AG04450 (cell line): ENCODE results near the gene COBL. TPM values are rescaled to one million over a fixed set of nuclear protein-coding genes. Genes with fewer than 3 reads are reported as not detected.

Experiments used
- CTCF ChIA-PET: fragments of 300-600, 350-600 bp; formaldehyde crosslinking; extraction: SDS; loops from one replicate; lab custom pipeline; 2022; ENCODE audit warnings: antibody characterized with exemption, inconsistent platforms; lab: Charles Lee
- POLR2A ChIA-PET: fragments of 350-600 bp; formaldehyde crosslinking; extraction: SDS; loops from one replicate; lab custom pipeline; 2021; ENCODE audit warnings: antibody characterized with exemption, inconsistent platforms; lab: Yijun Ruan, JAX
- DNase-seq: peaks from one replicate; pipeline ENCODE4 v3.0.0-alpha.2; 2011; ENCODE audit warnings: low read depth, low spot score
- H3K27ac ChIP-seq: one replicate; pipeline ENCODE4 v1.5.1; 2012; ENCODE audit warnings: low read depth, low read length, control low read depth
- H3K27me3 ChIP-seq: one replicate; pipeline ENCODE4 v1.6.0; 2012; ENCODE audit warnings: low read length; ENCODE audit not compliant: control insufficient read depth, insufficient read depth
- H3K4me3 ChIP-seq: 2 replicates; pipeline ENCODE4 v1.5.1; 2011; ENCODE audit warnings: mild to moderate bottlenecking, low read depth, low read length, control low read depth
- H3K9me3 ChIP-seq: 2 replicates; pipeline ENCODE4 v1.5.1; 2012; ENCODE audit warnings: low read length; ENCODE audit not compliant: control insufficient read depth, insufficient read depth
- polyA plus RNA-seq: library from polyadenylated mRNA; depleted of rRNA; stranded (reverse); fragments of >200 nt; gene quantifications from 2 replicates; pipeline ENCODE4 v1.2.3, GENCODE V29; 2011
- TF ChIP-seq, protein P1 (sequence below): IDR thresholded peaks from 2 replicates; pipeline ENCODE4 v1.5.1; 2011; ENCODE audit warnings: low read depth, low read length, control low read depth, inconsistent platforms

The COBL gene
- polyA plus RNA-seq, 1 experiment: 0.06 TPM

DNA sequence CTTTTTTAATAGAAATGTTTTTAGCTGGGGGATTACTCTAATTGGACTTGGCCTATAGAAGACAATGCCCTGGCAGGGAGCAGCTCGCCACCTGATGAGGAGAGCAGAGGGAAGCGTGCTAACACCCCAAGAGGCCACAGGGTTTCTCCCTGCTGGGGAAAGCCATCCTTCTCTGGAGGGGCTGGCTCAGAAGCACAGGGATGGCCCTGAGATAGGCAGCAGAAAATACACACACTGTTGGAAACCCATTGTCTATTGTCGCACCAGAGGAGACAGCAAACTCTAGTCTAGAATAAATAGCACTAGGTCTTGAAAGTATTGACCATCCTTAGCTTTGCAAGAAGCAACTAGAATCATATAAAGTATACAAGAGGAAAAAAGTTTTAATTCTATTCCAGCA is 5.4 kb downstream of the COBL start:
- ChIA-PET POLR2A (no interaction called here), CTCF (no interaction called here)
- Histone ChIP-seq H3K4me3 (no peak overlapping the region), H3K27ac (no peak overlapping the region), H3K27me3 (peaks cover 15% of the 10 kb centered on the region), H3K9me3 (peaks cover 4% of the 10 kb centered on the region; the same call in 1 of the 2 replicates)
- TF ChIP-seq, protein P1, sequence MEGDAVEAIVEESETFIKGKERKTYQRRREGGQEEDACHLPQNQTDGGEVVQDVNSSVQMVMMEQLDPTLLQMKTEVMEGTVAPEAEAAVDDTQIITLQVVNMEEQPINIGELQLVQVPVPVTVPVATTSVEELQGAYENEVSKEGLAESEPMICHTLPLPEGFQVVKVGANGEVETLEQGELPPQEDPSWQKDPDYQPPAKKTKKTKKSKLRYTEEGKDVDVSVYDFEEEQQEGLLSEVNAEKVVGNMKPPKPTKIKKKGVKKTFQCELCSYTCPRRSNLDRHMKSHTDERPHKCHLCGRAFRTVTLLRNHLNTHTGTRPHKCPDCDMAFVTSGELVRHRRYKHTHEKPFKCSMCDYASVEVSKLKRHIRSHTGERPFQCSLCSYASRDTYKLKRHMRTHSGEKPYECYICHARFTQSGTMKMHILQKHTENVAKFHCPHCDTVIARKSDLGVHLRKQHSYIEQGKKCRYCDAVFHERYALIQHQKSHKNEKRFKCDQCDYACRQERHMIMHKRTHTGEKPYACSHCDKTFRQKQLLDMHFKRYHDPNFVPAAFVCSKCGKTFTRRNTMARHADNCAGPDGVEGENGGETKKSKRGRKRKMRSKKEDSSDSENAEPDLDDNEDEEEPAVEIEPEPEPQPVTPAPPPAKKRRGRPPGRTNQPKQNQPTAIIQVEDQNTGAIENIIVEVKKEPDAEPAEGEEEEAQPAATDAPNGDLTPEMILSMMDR: no peak
- DNase-seq: no peak

DNA sequence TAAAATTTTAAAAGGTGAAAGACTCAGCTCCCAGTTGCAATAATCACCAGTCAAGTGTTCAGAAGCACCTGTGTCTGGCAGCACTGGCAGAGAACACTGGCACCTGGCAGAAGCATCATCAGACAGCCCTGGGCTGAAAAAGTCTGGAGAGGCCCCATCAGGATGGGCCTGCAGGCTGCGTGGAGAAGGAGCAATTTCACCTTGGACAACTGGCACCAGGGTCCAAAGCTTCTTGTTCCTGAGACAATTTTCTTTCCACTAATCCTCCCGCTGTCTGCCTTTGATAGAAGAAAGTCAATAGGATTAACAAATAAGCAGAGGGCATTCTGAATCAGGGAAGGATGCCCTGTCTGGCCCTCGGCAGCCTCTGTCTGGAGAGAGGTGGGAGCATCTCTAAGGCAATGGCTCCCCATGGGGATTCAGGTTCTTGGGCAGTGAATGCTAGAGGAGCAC is 6.5 kb downstream of the COBL start:
- TF ChIP-seq, protein P1: no peak
- H3K4me3 ChIP-seq: no peak overlapping the region
- H3K9me3 ChIP-seq: no peaks in the 10 kb centered on the region
- POLR2A ChIA-PET: no interaction called here
- no peak overlapping the region for H3K27ac ChIP-seq
- no peak for DNase-seq
- peaks cover 5% of the 10 kb centered on the region for H3K27me3 ChIP-seq
- CTCF ChIA-PET: no interaction called here

DNA sequence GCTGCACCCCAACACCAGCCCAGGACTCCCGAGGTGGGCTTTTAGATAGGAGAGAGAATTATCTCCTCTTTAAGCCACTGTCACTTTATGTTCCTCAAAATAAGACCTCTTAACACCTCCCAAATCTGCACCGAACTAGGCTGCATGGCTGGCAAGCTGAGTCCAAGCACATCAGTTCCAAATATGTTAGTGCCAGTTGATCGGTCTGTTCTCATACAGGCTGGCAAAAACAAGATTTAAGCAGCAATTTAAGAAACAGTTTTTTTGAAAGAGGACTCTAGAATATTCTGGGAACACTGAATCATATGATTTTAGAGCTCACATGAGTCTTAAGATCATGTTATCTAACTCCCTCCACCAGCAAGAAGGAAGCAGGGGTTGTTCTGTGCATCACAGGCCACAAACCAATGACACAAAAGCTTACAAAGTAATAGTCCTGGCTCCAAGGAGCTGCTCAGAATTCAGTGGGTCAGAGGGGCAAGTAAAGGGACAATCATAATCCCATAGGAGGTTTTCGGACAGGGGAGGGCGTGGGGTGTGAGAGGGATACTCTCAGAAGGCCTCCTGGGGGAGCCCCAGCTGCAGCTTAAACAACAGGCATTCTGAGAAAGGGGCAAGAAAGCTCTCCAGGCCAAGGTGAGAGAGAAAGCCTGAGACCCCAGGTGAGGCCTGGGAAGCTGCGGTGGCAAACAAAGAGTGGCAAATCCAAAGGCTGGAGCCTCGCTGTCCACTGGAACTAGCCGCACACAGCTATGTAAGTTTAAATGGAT is 7.1 kb downstream of the COBL start:
- POLR2A ChIA-PET: no interaction called here
- CTCF ChIA-PET: no interaction called here
- no peak for DNase-seq

DNA sequence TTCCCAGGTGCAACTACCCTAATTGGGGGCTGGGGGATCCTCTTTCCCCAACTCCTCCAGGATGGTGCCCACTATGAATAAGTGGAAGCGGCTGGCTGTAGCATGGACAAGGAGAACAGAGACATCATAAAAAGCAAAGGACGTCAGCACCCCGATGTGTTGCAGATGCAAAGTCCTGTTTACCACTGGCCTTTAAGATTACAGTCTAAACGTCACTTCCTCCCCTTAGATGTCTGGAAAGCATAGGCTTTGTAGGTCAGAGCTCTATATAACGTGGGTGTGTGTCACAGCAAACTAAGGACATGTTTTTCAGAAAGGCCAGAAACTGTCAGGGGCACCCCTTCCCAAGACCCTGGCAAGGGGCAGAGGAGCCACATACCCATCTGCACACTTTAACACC is 7.9 kb downstream of the COBL start:
- Histone ChIP-seq H3K27ac (no peak overlapping the region), H3K9me3 (no peaks in the 10 kb centered on the region), H3K27me3 (no peaks in the 10 kb centered on the region), H3K4me3 (no peak overlapping the region)
- CTCF ChIA-PET: no interaction called here
- TF ChIP-seq, protein P1: no peak
- no peak for DNase-seq
- POLR2A ChIA-PET: no interaction called here

More for the DNA sequence above, 7.1 kb downstream of the COBL start:
- Histone ChIP-seq H3K9me3 (no peaks in the 10 kb centered on the region), H3K27ac (no peak overlapping the region), H3K4me3 (no peak overlapping the region), H3K27me3 (no peaks in the 10 kb centered on the region)
- TF ChIP-seq, protein P1: no peak

DNA sequence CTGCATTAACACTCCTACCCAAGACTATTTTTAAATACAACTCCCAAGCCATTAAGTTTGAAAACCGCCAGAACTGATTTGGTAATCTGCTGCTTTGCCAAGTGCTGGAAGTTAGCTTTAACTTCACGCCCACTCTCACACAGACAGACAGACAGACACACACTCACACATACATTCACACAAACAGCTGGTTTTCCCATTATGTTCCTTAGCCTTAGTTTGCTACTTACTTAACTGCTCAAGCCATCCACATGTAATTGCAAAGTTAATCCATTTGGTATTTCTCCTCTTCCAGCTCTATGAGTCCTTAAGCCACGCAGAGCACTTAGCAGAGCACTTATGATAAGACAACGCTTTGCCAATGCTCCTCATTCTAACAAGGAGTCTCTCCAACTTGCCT is 8.3 kb downstream of the COBL start:
- no peak overlapping the region for H3K4me3 ChIP-seq
- POLR2A ChIA-PET: no interaction called here
- H3K27me3 ChIP-seq: no peaks in the 10 kb centered on the region
- DNase-seq: no peak
- TF ChIP-seq, protein P1: no peak
- no peaks in the 10 kb centered on the region for H3K9me3 ChIP-seq
- H3K27ac ChIP-seq: no peak overlapping the region
- CTCF ChIA-PET: no interaction called here
